Measurements from ENCODE around the gene PCAT7. TPM values are rescaled to one million over a fixed set of nuclear protein-coding genes. Genes with fewer than 3 reads are reported as not detected.

Gene PCAT7
- total RNA-seq, 1 donor from 2014 or later, result 7.4 TPM

- TF ChIP-seq, protein P1, sequence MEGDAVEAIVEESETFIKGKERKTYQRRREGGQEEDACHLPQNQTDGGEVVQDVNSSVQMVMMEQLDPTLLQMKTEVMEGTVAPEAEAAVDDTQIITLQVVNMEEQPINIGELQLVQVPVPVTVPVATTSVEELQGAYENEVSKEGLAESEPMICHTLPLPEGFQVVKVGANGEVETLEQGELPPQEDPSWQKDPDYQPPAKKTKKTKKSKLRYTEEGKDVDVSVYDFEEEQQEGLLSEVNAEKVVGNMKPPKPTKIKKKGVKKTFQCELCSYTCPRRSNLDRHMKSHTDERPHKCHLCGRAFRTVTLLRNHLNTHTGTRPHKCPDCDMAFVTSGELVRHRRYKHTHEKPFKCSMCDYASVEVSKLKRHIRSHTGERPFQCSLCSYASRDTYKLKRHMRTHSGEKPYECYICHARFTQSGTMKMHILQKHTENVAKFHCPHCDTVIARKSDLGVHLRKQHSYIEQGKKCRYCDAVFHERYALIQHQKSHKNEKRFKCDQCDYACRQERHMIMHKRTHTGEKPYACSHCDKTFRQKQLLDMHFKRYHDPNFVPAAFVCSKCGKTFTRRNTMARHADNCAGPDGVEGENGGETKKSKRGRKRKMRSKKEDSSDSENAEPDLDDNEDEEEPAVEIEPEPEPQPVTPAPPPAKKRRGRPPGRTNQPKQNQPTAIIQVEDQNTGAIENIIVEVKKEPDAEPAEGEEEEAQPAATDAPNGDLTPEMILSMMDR (conservative IDR thresholded peaks at IDR 0.05), result no peak
- Mint-ChIP-seq H3K4me3 (no peak overlapping the region), H3K36me3 (ENCODE audit: low read depth) (no peaks in the 10 kb centered on the region), H3K27me3 (ENCODE audit: low read depth) (peaks cover 3% of the 10 kb centered on the region), H3K4me1 (peaks cover 8% of the 10 kb centered on the region), H3K27ac (ENCODE audit: unreplicated experiment) (no peak overlapping the region), H3K9me3 (no peaks in the 10 kb centered on the region)
- DNase-seq (ENCODE audit: low read depth, low spot score), result no peak
These were observed 58.1 kb downstream of the PCAT7 start for GRCh38 chr9:94613003-94613402.

DNA sequence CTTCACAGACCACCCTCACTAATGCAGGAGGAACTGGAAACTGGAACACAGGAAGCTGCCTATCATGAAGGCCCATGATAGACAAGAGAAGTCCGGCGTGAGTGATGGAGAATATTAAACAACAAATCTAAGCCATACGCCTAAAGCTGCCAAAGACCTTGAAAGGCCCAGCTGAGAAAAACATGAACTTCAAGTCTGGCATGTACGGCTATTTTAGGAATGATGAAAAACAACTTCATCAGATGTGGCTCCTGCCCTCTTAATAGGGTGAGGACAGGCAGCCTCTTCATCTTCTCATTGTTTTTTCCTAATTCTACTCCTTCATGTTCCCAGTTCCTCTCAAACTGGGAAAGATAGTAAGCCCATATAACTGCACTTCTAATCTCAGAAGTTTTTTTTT is 64.1 kb downstream of the PCAT7 start:
- Mint-ChIP-seq H3K36me3 (ENCODE audit: low read depth) (no peaks in the 10 kb centered on the region), H3K4me1 (no peaks in the 10 kb centered on the region), H3K27ac (ENCODE audit: unreplicated experiment) (no peak overlapping the region), H3K9me3 (no peaks in the 10 kb centered on the region), H3K4me3 (no peak overlapping the region), H3K27me3 (ENCODE audit: low read depth) (no peaks in the 10 kb centered on the region)
- no peak for DNase-seq (ENCODE audit: low read depth, low spot score)
- TF ChIP-seq, protein P1 (conservative IDR thresholded peaks at IDR 0.05), result no peak

Other genes with a start within 250 kb of the PCAT7 start
- 0.09 TPM in 1 of 2 replicates, not detected in the other for gene NUTM2F, start 226.4 kb upstream of the PCAT7 start, total RNA-seq
- gene FBP2, start 38.7 kb downstream of the PCAT7 start, total RNA-seq, result not detected in 2 replicates
- 0.80 and 0.86 TPM in 2 replicates for gene FBP1, start 84.4 kb downstream of the PCAT7 start, total RNA-seq
- gene AOPEP, start 171.6 kb downstream of the PCAT7 start, total RNA-seq, result 22.2 and 24.8 TPM in 2 replicates

All from neural crest cell (in vitro differentiated cells).